ENCODE results near the gene SLC41A3.
"Not testable (repeated sequence)": the region's sequence is repeated elsewhere in the genome, so short reads cannot be mapped to it uniquely, and the experiment has no call there.

Gene SLC41A3

GRCh38 chr3:126080970-126081369 lies 3.0 kb downstream of the SLC41A3 start:
- TF ChIP-seq CTCF (conservative IDR thresholded peaks at IDR 0.05; ENCODE audit: low read depth): no peak
- ChIA-PET POLR2A (ENCODE audit: low non-redundant PET) (no interaction called here), CTCF (interaction anchor here (0.9 kb wide), 1 partner anchor 21 kb away, joined by 3 read pairs; no protein-coding TSS in a partner anchor)
- no peak for DNase-seq (ENCODE audit: low spot score)
- no peak overlapping the region for H3K27ac ChIP-seq

- ChIA-PET POLR2A (ENCODE audit: low non-redundant PET) (no interaction called here), CTCF (interaction anchor here (0.7 kb wide), 1 partner anchor 9 kb away, joined by 3 read pairs; no protein-coding TSS in a partner anchor)
- no peak overlapping the region for H3K27ac ChIP-seq
- no peak for DNase-seq (ENCODE audit: low spot score)
- no peak for TF ChIP-seq CTCF (conservative IDR thresholded peaks at IDR 0.05; ENCODE audit: low read depth)
These were observed 5.1 kb downstream of the SLC41A3 start for GRCh38 chr3:126078866-126079265.

- CTCF ChIA-PET: no interaction called here
- POLR2A ChIA-PET (ENCODE audit: low non-redundant PET): no interaction called here
- DNase-seq (ENCODE audit: low spot score): no peak
- no peak for TF ChIP-seq CTCF (conservative IDR thresholded peaks at IDR 0.05; ENCODE audit: low read depth)
- H3K27ac ChIP-seq: no peak overlapping the region
These were observed 6.2 kb downstream of the SLC41A3 start for GRCh38 chr3:126077754-126078153.

- no peak for TF ChIP-seq CTCF (conservative IDR thresholded peaks at IDR 0.05; ENCODE audit: low read depth)
- CTCF ChIA-PET: no interaction called here
- POLR2A ChIA-PET (ENCODE audit: low non-redundant PET): no interaction called here
- DNase-seq (ENCODE audit: low spot score): no peak
- H3K27ac ChIP-seq: no peak overlapping the region
These were observed 7.8 kb downstream of the SLC41A3 start for GRCh38 chr3:126076140-126076539.

GRCh38 chr3:126070146-126070545 lies 13.8 kb downstream of the SLC41A3 start:
- no peak for DNase-seq (ENCODE audit: low spot score)
- H3K27ac ChIP-seq: no peak overlapping the region
- POLR2A ChIA-PET (ENCODE audit: low non-redundant PET): no interaction called here
- CTCF ChIA-PET: interaction anchor here (0.7 kb wide), 2 partner anchors 38 to 592 kb away, joined by 3 to 5 read pairs; no protein-coding TSS in a partner anchor
- no peak for TF ChIP-seq CTCF (conservative IDR thresholded peaks at IDR 0.05; ENCODE audit: low read depth)

- H3K27ac ChIP-seq: no peak overlapping the region
- DNase-seq (ENCODE audit: low spot score): no peak
- ChIA-PET POLR2A (ENCODE audit: low non-redundant PET) (no interaction called here), CTCF (no interaction called here)
- TF ChIP-seq CTCF (conservative IDR thresholded peaks at IDR 0.05; ENCODE audit: low read depth): no peak
These were observed 16.0 kb downstream of the SLC41A3 start for GRCh38 chr3:126067959-126068358.

- H3K27ac ChIP-seq; CTCF ChIA-PET; POLR2A ChIA-PET (ENCODE audit: low non-redundant PET); DNase-seq (ENCODE audit: low spot score): not testable (repeated sequence)
These were observed 17.2 kb downstream of the SLC41A3 start for GRCh38 chr3:126066676-126067075.
